Anterior cingulate cortex (tissue), 58 donors: Measurements from ENCODE around the gene FLRT3.
A peak's percentile ranks its signal among the peaks of the same experiment; 100 is the strongest.

ENCODE experiments used
- DNase-seq, 58 donors: peaks; one replicate each; lab custom pipeline; 2025; lab: John Stamatoyannopoulos, UW

The FLRT3 gene

GRCh38 chr20:14331646-14332045, 5.8 kb downstream of the FLRT3 start:
- no peak for DNase-seq

DNA sequence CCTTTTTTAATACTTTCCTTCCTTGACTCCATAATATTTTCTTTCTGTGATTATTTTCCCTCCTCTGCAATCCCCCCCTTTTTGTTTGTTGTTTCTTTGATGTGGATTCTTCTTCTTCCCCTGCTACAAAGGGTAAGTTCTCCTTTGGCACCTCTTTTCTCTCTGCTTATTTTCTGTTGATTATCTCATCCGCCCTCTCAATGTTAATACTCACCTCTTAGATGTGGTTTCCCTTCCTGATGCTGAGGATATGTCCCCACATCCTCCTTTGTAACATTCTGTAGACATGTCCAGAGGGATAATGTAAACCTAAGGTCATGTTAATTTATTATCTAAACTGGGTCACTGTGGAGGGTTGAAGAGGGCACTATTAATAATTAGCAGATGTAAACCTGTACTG, 17.7 kb downstream of the FLRT3 start:
- DNase-seq = no peak

GRCh38 chr20:14313341-14314020, 23.9 kb downstream of the FLRT3 start:
- DNase-seq = no peak

DNA sequence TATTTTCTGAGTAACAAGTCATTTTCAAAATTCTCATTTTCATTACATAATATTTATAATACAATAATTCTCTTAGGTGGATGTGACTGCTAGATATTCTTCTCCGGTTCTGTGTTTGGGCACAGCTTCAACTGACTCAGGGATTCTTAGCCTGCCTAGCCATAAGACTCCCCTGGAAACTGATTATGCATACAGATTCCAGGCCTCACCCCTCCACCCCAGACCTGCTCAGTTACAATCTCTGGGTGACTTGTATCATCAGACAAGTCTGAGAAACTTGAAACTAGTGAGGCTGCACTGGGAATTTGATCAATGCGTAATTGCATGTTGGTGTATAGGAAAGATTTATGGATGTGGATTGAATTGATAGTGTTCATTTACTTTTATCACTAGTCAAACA, 25.4 kb downstream of the FLRT3 start:
- DNase-seq = no peak

DNA sequence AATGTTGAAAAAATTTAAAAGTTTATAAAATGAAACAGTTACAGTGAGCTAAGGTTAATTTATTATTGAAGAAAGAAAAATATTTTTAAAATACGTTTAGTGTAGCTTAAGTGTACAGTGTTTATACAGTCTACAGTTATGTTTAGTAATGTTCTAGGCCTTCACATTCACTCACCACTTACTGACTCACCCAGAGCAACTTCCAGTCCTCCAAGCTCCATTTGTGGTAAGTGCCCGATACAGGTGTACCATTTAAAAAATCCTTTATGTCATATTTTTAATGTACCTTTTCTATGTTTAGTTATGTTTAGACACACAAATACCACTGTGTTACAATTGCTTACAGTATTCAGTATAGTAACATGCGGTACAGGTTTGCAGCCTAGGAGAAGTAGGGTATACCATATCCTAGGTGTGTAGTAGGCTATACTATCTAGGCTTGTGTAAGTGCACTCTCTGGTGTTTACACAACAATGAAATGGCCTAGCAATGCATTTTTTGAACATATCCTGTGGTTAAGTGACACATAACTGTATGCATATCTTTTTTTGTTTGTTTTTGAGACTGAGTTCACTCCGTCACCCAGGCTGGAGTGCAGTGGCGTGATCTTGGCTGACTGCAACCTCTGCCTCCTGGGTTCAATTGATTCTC, 26.3 kb downstream of the FLRT3 start:
- no peak for DNase-seq

GRCh38 chr20:14307956-14308355, 29.5 kb downstream of the FLRT3 start:
- DNase-seq = peak in 1 of 58 donors; percentile 6

DNA sequence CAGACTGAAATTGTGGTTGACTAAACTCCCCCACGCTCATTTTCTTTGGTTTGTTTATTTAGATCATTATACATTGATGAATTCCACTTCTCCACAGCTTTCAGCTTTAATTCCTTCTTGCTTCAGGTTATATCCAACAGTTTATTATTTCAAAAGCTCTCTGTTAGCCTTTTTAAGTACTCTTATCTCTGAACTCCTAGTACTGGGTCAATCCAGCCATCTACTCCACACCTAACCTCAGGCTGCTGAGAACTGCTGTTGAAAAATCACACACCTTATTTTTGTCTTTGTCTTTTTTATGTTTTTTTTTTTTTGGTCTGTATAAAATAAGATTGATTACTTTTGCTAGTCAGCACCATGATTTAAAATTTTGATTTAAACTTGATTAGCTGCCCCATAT, 32.9 kb downstream of the FLRT3 start:
- no peak for DNase-seq

DNA sequence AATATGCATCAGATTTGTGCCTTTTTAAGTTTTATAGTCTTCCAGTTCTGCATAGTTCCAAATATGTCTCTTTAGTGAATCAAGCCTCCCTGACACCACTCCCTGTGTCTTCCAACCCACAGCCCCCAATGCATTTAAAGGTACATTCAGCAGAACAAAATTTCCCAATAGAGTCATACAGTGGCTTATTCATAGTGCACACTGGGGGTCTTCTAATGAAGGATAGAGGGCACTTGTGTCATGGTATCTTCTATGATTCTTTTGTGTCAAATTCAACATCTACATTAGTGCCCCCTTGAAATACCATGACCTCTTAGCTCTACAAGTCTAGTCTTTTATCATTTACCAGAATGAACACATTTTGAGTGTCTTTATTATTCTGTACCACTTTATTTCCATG, 33.8 kb downstream of the FLRT3 start:
- DNase-seq = no peak

GRCh38 chr20:14303106-14303505, 34.3 kb downstream of the FLRT3 start:
- DNase-seq = no peak

- no peak for DNase-seq
Observed at GRCh38 chr20:14299831-14300230, 37.6 kb downstream of the FLRT3 start.

- DNase-seq = no peak
Observed at GRCh38 chr20:14295770-14296309, 41.6 kb downstream of the FLRT3 start.

DNA sequence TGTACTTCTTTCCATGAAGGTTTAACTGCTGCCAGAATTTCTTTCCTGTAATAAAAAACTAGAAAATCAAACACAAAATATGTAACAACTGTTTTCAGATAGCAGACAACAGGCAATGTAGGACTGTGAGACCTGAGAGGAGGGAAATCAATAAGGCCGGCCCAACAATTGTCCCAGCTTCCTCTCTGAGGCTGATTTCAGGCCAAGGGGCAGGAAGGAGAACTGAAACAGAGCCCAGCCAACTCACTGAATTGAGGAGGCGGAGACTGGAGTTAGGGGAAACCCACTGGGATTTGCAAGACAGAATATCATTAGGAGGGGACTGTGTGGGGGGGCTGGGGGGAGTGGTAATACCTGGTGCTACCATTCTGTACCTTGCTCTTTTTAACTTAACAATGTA, 42.2 kb downstream of the FLRT3 start:
- DNase-seq = no peak

- no peak for DNase-seq
Observed at GRCh38 chr20:14291502-14291901, 45.9 kb downstream of the FLRT3 start.

DNA sequence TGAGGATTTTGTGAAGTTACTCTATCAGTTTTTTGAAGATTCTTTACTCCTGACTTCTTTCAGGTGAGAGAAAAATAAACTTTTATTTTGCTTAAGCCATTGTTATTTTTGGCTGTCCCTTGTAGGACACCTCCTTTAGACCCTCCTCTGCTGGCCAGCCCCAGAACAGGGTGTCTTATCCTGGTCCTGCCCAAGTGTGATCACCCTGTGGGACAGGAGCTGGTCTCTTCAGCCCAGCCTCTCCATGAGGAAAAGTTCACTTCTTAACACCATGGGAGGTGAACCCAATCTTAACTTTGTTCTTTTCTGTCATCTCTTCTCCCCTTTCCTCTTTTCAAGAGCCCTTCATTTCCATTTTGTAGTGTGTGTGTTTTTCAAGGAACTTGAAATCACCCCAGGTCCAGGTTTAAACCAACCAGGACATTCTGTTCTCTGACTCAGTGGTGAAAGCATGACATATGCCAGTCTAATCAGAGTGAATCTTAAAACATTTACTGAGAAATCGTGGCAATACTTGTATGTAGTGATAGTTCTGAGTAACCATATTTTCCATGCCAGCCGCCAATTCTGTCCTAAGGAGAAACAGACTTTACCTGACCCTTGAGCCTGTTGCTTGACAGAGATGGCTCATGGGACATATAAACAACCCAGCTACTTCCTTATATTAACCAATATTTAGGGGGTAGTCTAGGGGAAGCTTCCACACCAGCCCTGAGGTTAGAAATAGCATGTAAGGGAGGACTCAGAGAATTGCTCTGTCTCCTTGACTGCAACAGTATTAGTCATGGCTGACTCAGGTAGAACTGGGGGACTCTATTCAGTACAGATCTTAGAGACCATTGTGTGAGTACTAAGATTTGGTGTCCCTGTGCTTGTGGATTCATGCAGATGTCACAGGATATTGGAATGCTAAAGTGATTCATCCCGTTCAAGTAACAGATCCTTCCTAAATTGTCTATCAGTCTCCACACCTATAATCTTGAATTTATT, 48.8 kb downstream of the FLRT3 start:
- DNase-seq = no peak

GRCh38 chr20:14284443-14284842, 53.0 kb downstream of the FLRT3 start:
- DNase-seq = no peak

- no peak for DNase-seq
Observed at GRCh38 chr20:14282140-14282539, 55.3 kb downstream of the FLRT3 start.
